Measurements from ENCODE around the gene MICA. TPM values are rescaled to one million over a fixed set of nuclear protein-coding genes. Genes with fewer than 3 reads are reported as not detected.
"Not testable (repeated sequence)": the region's sequence is repeated elsewhere in the genome, so short reads cannot be mapped to it uniquely, and the experiment has no call there.

The MICA gene
- total RNA-seq, 1 experiment from 2014 or later = 36.1 TPM

DNA sequence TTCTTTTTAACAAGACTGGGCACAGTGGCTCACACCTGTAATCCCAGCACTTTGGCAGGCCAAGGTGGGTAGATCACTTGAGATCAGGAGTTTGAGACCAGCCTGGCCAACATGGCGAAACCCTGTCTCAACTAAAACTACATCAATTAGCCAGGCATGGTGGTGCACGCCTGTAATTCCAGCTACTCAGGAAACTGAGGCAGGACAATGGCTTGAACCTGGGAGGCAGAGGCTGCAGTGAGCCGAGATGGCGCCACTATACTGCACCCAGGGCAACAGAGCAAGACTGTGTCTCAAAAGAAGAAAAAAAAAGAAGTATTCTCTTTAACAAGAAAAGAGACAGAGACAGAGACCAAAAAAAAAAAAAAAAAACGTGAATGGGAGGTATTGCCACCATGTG lies 56.5 kb downstream of the MICA start:
- not testable (repeated sequence) for DNase-seq (ENCODE audit: low spot score)

DNA sequence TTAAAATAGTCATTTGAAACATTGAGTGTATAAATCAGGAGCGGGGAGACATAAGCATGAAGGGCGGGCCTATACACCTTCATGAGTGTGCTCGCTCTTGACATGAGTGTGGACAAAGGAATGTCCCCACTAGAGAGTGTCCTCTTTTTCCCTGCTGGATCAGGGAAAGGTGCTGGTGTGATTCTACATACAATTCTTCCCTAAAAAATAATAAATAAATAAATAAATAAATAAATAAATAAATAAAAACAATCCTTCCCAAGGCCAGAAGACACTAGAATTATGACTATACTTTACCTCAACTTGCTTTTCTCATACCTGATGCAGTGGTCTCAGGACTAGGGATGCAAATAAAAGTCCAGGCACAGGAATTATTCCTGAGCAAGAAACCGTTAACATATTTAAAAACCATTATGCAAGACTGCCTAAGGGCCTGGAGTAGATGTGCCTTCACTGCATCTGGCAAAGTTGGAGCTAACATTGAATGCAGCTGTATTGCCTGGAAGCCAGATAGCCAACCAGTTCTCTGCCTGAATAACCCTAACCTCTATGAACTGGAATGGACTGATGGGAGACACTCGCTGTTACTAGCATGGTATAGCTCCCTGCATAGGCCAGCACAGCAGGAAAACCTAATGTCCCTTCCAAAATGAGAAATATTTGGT lies 57.1 kb downstream of the MICA start:
- no peak for DNase-seq (ENCODE audit: low spot score)

DNA sequence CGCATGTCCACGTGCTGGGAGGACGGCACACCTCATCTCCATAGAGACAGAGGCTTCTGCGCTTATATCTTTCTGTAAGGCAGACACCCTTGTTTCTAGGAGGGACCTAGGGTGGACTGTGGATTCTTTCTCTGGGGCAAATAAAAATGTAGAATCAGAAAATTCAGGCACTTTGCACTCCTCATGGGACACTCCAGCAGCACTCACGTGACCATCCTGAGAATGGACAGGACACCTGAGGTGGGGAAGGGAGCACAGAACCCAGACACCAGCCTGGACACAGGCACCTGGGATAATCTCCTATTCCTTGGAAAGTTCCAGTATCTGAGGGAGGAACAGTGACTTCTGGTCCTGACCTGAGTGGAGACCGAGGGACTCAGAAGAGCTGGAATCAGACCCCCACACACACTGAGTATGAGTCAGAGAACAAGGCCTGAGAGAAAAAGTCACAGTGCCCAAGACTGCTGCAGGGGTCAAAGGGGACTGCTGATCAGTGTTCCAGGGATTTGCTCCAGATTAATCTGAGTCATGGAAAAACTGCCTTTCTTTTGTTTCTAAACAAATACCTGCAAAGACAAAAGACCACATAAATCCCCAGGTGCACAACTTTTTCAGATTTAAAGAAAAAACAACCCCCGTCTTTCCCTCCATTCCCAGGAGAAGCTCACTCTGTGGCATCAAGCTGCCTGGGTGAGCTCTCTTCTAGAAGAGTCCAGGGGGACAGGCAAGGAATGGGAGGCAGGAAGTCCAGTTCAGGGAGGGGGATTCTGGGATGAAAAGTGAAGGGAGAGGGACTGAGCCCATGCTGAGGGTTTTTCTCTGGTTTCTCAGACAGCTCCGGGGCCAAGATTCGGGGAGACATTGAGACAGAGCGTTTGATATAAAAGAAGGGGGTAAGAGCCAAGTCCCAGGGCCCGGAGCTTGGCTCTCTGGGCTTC lies 58.9 kb downstream of the MICA start:
- DNase-seq (ENCODE audit: low spot score) = no peak

DNA sequence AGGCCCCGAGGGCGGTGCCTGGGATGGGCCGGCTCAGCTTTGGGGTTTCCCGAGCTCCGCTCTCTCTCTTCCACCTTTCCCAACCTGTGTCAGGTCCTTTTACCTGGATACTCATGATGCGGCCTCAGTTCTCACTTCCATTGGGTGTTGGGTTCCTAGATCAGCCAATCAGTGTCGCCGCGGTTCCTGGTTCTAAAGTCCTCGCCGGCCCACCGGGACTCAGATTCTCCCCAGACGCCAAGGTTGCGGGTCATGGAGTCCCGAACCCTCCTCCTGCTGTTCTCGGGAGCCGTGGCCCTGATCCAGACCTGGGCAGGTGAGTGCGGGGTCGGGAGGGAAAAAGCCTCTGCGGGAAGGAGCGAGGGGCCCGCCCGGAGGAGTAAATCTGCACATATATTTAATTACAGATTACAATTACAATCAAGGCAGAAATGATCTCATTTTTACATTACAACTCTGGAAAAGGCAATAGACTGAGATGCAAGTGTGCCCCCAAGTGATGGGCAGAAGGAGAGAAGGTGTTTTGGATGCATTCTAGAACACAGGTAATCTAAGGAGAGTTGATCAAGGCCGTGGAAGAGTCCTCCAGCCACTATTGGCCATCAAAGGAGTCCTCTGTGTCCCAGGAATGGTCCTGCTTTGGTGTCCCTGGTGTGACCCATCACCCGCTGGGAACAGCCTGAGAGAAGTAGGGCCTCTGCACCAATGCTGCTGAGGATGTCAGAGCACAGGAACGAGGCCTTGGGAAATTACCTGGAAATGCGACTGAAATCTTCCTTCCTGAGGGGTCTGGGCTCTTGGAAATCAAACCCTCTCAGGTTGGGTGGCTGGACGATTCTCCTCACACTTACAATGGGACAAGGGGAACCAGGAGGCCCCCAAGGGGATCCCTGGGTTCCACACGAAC lies 59.8 kb downstream of the MICA start:
- peak; percentile 87 for DNase-seq (ENCODE audit: low spot score)

DNA sequence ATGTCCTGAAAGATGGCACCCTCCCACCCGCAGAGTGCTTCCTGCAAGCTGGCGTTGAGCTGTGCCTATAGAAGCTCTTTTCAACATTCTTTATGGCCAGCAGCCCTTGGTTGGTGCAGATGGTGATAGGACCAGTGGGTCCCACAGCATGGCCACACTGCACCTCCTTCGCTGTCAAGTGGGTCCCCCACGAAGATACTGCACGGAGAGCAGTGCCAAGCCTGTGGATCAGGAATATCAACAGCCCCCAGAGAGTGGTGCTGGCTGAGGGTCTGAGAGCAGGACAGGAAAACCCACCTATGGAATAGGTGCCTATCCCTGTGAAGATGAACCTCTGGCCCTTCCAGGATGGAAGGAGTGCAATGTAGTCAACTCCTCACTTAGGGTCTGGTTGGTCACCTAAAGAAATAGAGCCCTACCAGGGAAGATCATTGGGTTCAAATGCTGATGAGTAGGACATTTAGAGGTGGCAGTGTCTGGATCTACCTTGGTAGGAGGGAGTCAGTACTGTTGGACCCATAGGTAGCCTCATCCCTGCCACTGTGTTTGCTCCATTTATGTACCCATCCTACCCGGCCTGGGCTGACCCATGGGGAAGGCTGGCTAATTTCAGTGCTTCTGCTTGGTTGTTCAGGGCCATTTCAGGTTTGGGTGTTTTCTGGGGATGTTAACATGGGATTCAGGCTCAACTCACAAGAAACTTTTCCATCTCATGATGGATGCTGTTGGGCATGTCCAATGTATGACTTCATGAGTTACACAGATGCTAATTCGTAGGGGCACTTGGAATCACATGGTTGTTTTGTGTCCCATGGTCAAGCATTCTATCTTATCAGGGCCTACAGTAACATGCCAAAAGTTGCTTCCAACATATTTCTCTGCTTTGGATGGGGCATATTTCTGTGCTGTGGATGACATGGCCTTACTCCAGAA lies 61.1 kb downstream of the MICA start:
- DNase-seq (ENCODE audit: low spot score) = no peak

Small RNA genes lying within 50 kb of the gene (small RNA-seq; reads per million reads assigned to genes)
- gene HLA-S = not detected
- not detected for gene MIR6891
- gene RF00019 = not detected
- not detected for gene RNU6-283P

Other genes with a start within 250 kb of the MICA start
- gene CCHCR1, start 245.8 kb upstream of the MICA start, total RNA-seq (2014; rRNA removed; shearing (Covaris generic)) = 30.8 and 38.0 TPM in 2 replicates
- gene TCF19, start 245.0 kb upstream of the MICA start, total RNA-seq (2014; rRNA removed; shearing (Covaris generic)) = 71.7 and 80.8 TPM in 2 replicates
- 1.7 and 2.6 TPM in 2 replicates for gene POU5F1, start 232.9 kb upstream of the MICA start, total RNA-seq (2014; rRNA removed; shearing (Covaris generic))
- 110 and 133 TPM in 2 replicates for gene HLA-C, start 131.5 kb upstream of the MICA start, total RNA-seq (2014; rRNA removed; shearing (Covaris generic))
- 15.3 and 19.8 TPM in 2 replicates for gene HLA-B, start 46.4 kb upstream of the MICA start, total RNA-seq (2014; rRNA removed; shearing (Covaris generic))
- gene MICB, start 94.5 kb downstream of the MICA start, total RNA-seq (2014; rRNA removed; shearing (Covaris generic)) = 0.66 and 0.89 TPM in 2 replicates
- not detected in 2 replicates for gene MCCD1, start 125.4 kb downstream of the MICA start, total RNA-seq (2014; rRNA removed; shearing (Covaris generic))
- 685 and 711 TPM in 2 replicates for gene DDX39B, start 138.4 kb downstream of the MICA start, total RNA-seq (2014; rRNA removed; shearing (Covaris generic))
- not detected in 2 replicates for gene ATP6V1G2, start 143.0 kb downstream of the MICA start, total RNA-seq (2014; rRNA removed; shearing (Covaris generic))
- 26.4 and 29.2 TPM in 2 replicates for gene NFKBIL1, start 144.0 kb downstream of the MICA start, total RNA-seq (2014; rRNA removed; shearing (Covaris generic))
- not detected in 2 replicates for gene LTA, start 168.7 kb downstream of the MICA start, total RNA-seq (2014; rRNA removed; shearing (Covaris generic))
- gene TNF, start 172.0 kb downstream of the MICA start, total RNA-seq (2014; rRNA removed; shearing (Covaris generic)) = 0.08 TPM in 1 of 2 replicates, not detected in the other
- gene LTB, start 178.8 kb downstream of the MICA start, total RNA-seq (2014; rRNA removed; shearing (Covaris generic)) = 0.13 TPM in 1 of 2 replicates, not detected in the other
- gene LST1, start 182.7 kb downstream of the MICA start, total RNA-seq (2014; rRNA removed; shearing (Covaris generic)) = not detected in 2 replicates
- gene NCR3, start 189.4 kb downstream of the MICA start, total RNA-seq (2014; rRNA removed; shearing (Covaris generic)) = not detected in 2 replicates
- not detected in 2 replicates for gene AIF1, start 211.6 kb downstream of the MICA start, total RNA-seq (2014; rRNA removed; shearing (Covaris generic))
- 128 and 172 TPM in 2 replicates for gene PRRC2A, start 217.1 kb downstream of the MICA start, total RNA-seq (2014; rRNA removed; shearing (Covaris generic))
- gene BAG6, start 249.1 kb downstream of the MICA start, total RNA-seq (2014; rRNA removed; shearing (Covaris generic)) = 307 and 336 TPM in 2 replicates

All from HT-29 (cell line).